Activated CD4-positive, alpha-beta T cell treated with anti-CD3 and anti-CD28 coated beads for 1 hour (primary cell): ENCODE results near the gene SPOPL.
"Not testable (repeated sequence)": the region's sequence is repeated elsewhere in the genome, so short reads cannot be mapped to it uniquely, and the experiment has no call there.

Experiments used
- DNase-seq: peaks from one replicate; pipeline ENCODE4 v3.0.0-alpha.2; 2020

SPOPL gene

GRCh38 chr2:138501425-138502254, at the start of gene SPOPL:
Gene SPOPL, plus strand, starts transcription at chr2:138501770. Its CDS starts 48,447 bp downstream, at chr2:138550217.
- peak; percentile 71 for DNase-seq

DNA sequence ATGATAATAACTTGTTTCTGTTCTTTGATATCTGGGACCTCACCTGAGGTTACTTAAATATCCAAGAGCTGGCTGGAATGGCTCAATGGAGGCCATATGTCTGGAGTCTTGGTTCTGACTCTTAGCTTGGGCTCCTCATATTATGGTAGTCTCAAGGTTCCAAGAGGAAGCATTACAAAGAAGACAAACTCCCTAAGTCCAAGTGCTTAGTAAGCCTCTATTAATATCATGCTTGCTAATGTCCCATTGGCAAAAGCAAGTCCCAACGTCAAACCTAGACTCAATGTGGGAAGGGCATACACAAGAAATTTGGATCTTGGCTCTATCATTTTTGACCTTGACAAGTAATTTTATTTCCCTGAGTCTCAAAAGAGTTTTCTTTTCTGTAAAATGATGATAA, 49.2 kb upstream of the SPOPL start:
- no peak for DNase-seq

- no peak for DNase-seq
Measured at GRCh38 chr2:138453815-138454214, 47.8 kb upstream of the SPOPL start.

DNA sequence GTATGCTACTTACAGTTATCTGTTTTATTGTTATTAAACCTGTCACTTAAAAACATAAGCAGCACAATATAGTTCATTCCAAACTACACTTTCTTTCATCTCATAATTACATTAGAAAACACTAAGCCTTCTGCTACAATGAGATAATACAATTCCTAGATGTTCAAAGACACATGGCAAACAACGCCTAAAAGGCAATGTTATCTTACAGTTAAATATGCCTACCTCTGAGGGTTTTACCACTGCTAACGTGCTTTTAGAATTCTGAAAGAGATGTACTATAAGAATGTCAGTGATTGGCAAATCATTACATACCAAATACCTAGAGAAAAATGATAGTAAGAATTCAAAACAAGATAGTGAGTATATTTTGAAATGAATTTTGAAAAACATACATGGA, 46.8 kb upstream of the SPOPL start:
- DNase-seq, result no peak

GRCh38 chr2:138455275-138455674, 46.3 kb upstream of the SPOPL start:
- no peak for DNase-seq

- no peak for DNase-seq
Measured at GRCh38 chr2:138455691-138456090, 45.9 kb upstream of the SPOPL start.

- DNase-seq, result not testable (repeated sequence)
Measured at GRCh38 chr2:138462689-138463088, 38.9 kb upstream of the SPOPL start.

DNA sequence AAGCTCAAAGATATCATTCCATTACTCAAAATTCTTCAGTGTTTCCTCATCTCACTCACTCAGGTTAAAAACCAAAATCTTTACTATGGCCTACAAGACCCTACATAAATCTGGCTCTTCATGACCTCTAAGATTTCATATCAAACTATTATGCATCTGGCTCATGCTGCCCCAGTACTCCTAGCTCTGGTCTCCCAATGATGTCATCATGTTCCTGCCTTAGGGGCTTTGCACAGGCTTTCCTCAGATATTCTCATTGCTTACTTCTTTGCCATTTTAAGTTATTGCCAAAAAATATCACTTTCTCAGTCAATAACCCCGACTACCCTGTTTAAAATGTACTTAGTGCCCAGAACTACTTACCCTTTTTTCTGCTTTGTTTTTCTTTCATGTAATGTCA, 33.0 kb upstream of the SPOPL start:
- no peak for DNase-seq

GRCh38 chr2:138469411-138469810, 32.2 kb upstream of the SPOPL start:
- DNase-seq, result no peak

GRCh38 chr2:138470941-138471340, 30.6 kb upstream of the SPOPL start:
- no peak for DNase-seq

DNA sequence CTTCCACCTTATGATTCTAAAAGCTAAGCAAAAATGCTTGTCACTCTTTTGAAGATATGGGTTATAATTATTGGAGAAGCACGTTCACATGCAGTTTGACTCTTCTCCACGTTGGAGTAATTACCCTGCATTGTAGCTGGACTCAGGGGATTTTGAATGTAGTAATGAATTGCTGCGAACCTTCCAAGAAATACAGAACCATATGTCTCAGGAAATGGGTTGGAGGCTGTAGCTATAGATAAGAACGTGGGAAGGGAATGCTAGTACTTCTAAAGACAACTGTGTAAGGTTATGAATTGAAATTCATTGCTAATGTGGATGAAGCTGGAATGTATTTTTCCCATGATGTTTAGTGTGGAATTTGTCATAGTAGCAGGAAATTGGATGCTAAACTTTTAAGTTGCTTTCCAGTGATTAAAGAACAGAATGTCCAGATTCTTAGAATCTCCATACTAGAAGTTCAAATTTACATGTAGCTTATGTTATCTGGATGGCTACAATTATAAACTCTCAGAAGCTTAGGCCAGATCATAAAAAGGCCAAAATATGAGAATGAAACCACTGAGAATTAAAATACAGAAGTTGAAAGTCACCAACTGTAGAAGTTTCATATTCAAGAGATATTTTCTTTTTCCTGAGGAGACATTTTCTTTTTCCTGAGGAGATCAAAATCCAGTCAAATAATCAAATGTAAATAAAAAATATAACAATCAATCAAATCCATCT, 27.3 kb upstream of the SPOPL start:
- no peak for DNase-seq

- no peak for DNase-seq
Measured at GRCh38 chr2:138475277-138475776, 26.2 kb upstream of the SPOPL start.

DNA sequence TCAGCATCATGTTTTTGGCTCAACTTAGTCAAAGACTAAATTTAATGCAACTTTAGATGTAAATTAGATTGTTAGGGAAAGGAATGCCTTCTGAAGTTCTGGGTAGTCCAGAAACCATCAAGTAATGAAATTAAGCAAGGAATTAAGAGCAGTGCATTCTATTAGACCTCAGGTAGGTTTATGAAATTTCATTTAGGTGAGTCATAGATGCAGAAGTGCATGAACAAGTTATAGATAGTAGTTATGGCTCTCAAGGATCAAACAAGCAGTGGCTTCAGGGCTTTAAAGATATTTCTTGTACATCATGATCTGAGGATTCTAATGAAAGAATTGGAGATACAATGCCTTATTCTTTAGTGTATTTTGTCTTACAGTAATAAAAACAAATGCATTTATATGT, 25.4 kb upstream of the SPOPL start:
- DNase-seq, result no peak

DNA sequence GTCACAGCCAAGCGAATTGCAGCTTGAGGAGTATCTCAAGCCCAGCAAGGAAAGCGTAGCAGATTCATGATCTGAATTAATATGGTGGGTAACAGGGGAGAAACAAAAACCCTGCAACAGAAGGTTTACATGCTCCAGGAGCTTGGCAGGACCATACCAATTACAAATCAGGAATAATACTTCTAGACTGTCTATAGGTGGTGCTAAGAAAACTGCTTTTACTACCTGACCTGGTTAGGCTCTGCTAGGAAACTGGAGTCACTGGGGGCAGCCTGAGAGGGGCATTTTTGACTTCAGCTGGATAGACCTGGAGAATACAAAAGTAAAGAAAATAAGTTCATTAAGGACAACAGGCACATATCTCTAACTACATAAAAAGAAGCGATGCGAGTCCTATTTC, 24.6 kb upstream of the SPOPL start:
- DNase-seq, result no peak

DNA sequence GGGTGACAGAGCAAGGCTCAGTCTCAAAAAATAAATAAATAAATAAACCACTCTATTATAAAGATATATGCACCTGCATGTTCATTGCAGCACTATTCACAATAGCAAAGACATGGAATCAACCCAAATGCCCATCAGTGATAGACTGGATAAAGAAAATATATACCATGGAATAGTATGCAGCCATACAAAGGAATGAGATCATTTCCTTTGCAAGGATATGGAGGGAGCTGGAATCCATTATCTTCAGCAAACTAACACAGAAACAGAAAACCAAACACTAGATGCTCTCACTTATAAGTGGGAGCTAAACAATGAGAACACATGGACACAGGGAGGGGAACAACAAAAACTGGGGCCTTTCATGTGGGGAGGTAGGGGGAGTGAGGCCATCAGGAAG, 18.8 kb upstream of the SPOPL start:
- not testable (repeated sequence) for DNase-seq

- no peak for DNase-seq
Measured at GRCh38 chr2:138485019-138485418, 16.6 kb upstream of the SPOPL start.

GRCh38 chr2:138486363-138487198, 15.0 kb upstream of the SPOPL start:
- no peak for DNase-seq

- no peak for DNase-seq
Measured at GRCh38 chr2:138490673-138491494, 10.7 kb upstream of the SPOPL start.

GRCh38 chr2:138491495-138491862, 10.1 kb upstream of the SPOPL start:
- DNase-seq, result no peak

- DNase-seq, result no peak
Measured at GRCh38 chr2:138492160-138492559, 9.4 kb upstream of the SPOPL start.

GRCh38 chr2:138493334-138493733, 8.2 kb upstream of the SPOPL start:
- no peak for DNase-seq

DNA sequence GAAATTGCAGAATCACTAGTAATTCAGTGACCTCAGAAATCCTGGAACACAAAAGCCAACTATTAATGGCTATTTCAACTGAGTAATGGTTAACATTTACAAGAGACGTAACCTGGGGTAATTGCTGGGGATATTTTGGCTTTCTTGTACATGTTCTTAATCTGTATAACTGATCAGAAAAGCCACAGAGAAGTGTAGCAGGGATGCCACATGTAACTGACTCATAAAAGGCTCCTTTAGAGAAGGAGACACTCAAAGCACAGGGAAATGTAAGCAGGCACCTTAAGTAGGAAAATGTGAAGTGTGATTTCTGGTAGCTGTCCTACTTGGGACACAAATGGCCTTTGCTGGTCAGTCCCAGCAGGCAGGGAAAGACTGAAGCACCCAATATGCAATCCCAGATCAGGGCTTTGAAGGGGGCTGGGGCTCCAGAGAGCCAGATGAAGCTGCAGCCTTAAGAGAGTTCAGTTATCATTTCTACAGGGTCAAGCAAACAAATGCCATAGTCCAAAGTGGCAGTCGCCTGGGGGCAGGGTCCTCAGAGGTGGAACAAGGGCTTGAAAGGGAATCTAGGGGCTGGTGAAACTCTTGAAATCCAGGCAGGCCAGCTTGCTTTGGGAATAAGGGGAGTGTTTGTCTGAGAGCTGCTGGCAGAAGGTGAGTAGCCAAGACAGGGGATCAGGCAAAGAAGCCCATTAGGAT, 7.2 kb upstream of the SPOPL start:
- no peak for DNase-seq
